Upper lobe of left lung (tissue), 6 donors: ENCODE data around the gene SLC23A3. TPM values are rescaled to one million over a fixed set of nuclear protein-coding genes. Genes with fewer than 3 reads are reported as not detected.

Experiments used
- ATAC-seq, 2 donors: fragments of 200-7000 bp; cut with Tn5 transposase; one replicate each; pipeline ENCODE4 v1.9.1; 2022; ENCODE audit warnings: mild to moderate bottlenecking in 2 of 2, moderate library complexity in 2 of 2; ENCODE audit not compliant: low FRiP score in 2 of 2
- DNase-seq, 2 donors: peaks; one replicate each; pipeline ENCODE4 v3.0.0-alpha.2; 2019 to 2020
- H3K27ac ChIP-seq, 4 donors: fragments of 200-600 bp; sonication (generic); one replicate each; pipeline ENCODE4 v1.5.1; 2016 to 2019
- H3K27me3 ChIP-seq, 4 donors: fragments of 200-600 bp; sonication (generic); one replicate each; pipeline ENCODE4 v1.5.1; 2017 to 2019
- H3K36me3 ChIP-seq, 4 donors: fragments of 200-600 bp; sonication (generic); one replicate each; pipeline ENCODE4 v1.5.1; 2016 to 2019
- H3K4me1 ChIP-seq, 4 donors: fragments of 200-600 bp; sonication (generic); one replicate each; pipeline ENCODE4 v1.5.1; 2018 to 2019
- H3K4me3 ChIP-seq, 4 donors: fragments of 200-600 bp; sonication (generic); one replicate each; pipeline ENCODE4 v1.5.1; 2017 to 2019; ENCODE audit warnings: mild to moderate bottlenecking in 2 of 4, moderate library complexity in 1 of 4
- H3K9me3 ChIP-seq, 4 donors: fragments of 200-600 bp; sonication (generic); one replicate each; pipeline ENCODE4 v1.5.1; 2018 to 2019
- EP300 ChIP-seq, 4 donors: sonication (generic); formaldehyde crosslinking; IDR thresholded peaks; one replicate each; pipeline ENCODE4 v1.5.1; 2017; ENCODE audit warnings: antibody characterized with exemption in 4 of 4, control low read depth in 2 of 4
- POLR2A ChIP-seq, 4 donors: fragments of 450-650 bp; IDR thresholded peaks; one replicate each; pipeline ENCODE4 v1.5.1; 2016 to 2017; ENCODE audit warnings: antibody characterized with exemption in 4 of 4, mild to moderate bottlenecking in 2 of 4
- POLR2AphosphoS5 ChIP-seq, 2 donors: sonication (generic); formaldehyde crosslinking; IDR thresholded peaks; one replicate each; pipeline ENCODE4 v1.5.1; 2017; ENCODE audit warnings: antibody characterized with exemption in 2 of 2
- WGBS, 2 donors: methylation state at CpG; one replicate each; pipeline ENCODE4 v1.1.5; 2017 to 2018; 5-methylcytosine and 5-hydroxymethylcytosine counted together
- total RNA-seq, 6 donors: library from RNA; depleted of rRNA in 4 of 6; stranded (reverse); fragments of >200 nt in 4 of 6; gene quantifications; one replicate each; pipeline versions ENCODE4 v1.1.0 to v1.2.1, GENCODE V29; 2016 to 2021
- TF ChIP-seq, protein P1 (sequence below), 6 experiments: fragments of 450-650 bp in 4 of 6; fragments of 200-600 bp in 2 of 6; sonication (generic) in 2 of 6; IDR thresholded peaks; one replicate each; pipeline ENCODE4 v1.5.1; 2016 to 2019; ENCODE audit warnings: antibody characterized with exemption in 6 of 6
- donor health status: DM: no; HTN: no; CAD: no; lungs with moderate emphysema.
- donor health status: DM: no; HTN: yes; CAD: no; lungs with severe emphysema.

SLC23A3 gene
- total RNA-seq, 6 donors from 2014 or later, result 0.33 to 6.3 (median 2.6) TPM

DNA sequence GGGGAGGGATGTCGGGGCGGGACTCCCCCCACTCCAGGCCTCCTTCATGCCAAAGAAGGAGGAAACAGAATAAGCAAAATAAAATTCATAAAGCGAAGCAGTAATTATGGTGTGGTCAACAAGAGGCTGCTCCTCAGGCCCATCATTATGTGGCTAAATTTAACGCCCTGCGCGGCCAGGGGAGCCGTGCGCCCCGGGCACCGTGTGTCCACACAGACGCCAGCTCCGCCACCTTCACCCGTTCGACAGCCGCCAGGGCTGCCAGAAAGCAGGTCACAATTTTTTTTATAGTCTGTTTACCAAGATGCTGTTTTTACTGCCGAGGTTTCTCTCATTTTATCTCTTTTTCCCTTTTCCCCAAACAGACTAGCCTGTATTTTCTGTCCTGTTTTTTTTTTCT is 40.2 kb downstream of the SLC23A3 start:
- Histone ChIP-seq H3K27ac (no peak overlapping the region), H3K4me1 (peaks cover 20 to 34% (median 29%) of the 10 kb centered on the region in 4 donors), H3K9me3 (no peaks in the 10 kb centered on the region), H3K36me3 (no peaks in the 10 kb centered on the region), H3K27me3 (no peaks in the 10 kb centered on the region), H3K4me3 (no peak overlapping the region)
- ATAC-seq (no peak), DNase-seq (peak in 1 of 2 donors; percentile 68)
- 95 to 98% methylated on average over 16 of the region's 16 CpGs for WGBS, 2 donors
- no peak for TF ChIP-seq POLR2A (IDR thresholded peaks at IDR 0.05)
- TF ChIP-seq, protein P1, sequence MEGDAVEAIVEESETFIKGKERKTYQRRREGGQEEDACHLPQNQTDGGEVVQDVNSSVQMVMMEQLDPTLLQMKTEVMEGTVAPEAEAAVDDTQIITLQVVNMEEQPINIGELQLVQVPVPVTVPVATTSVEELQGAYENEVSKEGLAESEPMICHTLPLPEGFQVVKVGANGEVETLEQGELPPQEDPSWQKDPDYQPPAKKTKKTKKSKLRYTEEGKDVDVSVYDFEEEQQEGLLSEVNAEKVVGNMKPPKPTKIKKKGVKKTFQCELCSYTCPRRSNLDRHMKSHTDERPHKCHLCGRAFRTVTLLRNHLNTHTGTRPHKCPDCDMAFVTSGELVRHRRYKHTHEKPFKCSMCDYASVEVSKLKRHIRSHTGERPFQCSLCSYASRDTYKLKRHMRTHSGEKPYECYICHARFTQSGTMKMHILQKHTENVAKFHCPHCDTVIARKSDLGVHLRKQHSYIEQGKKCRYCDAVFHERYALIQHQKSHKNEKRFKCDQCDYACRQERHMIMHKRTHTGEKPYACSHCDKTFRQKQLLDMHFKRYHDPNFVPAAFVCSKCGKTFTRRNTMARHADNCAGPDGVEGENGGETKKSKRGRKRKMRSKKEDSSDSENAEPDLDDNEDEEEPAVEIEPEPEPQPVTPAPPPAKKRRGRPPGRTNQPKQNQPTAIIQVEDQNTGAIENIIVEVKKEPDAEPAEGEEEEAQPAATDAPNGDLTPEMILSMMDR (IDR thresholded peaks at IDR 0.05), result no peak

DNA sequence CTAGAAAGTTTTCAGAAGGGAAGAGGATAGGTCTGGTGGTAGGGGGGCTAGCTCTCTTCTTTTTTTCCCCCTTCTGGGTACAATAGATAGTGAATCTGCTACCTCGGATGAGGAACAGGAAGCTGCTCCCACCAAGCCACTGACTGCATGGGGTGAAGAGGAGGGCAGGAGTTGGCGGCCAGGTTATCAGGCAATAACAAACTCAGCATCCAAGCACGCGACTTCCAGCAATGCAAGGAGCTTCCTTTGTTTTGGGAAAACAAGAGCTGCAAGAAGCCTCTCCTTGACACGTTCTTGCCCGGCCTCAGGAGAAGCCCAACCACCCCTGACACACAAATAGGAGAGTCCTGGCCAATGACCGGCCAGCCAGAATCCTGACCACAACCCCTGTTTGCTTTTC is 41.4 kb downstream of the SLC23A3 start:
- H3K4me1 ChIP-seq, result peaks cover 28 to 46% (median 41%) of the 10 kb centered on the region in 4 donors
- H3K4me3 ChIP-seq, result no peak overlapping the region
- no peak for ATAC-seq
- H3K9me3 ChIP-seq, result no peaks in the 10 kb centered on the region
- H3K27ac ChIP-seq, result peak overlapping the region in 1 of 4 donors; percentile 18
- WGBS, 2 donors, result 54 to 75% methylated on average over 7 of the region's 7 CpGs
- TF ChIP-seq POLR2A (IDR thresholded peaks at IDR 0.05), result no peak
- H3K27me3 ChIP-seq, result no peaks in the 10 kb centered on the region
- no peaks in the 10 kb centered on the region for H3K36me3 ChIP-seq
- DNase-seq, result no peak

DNA sequence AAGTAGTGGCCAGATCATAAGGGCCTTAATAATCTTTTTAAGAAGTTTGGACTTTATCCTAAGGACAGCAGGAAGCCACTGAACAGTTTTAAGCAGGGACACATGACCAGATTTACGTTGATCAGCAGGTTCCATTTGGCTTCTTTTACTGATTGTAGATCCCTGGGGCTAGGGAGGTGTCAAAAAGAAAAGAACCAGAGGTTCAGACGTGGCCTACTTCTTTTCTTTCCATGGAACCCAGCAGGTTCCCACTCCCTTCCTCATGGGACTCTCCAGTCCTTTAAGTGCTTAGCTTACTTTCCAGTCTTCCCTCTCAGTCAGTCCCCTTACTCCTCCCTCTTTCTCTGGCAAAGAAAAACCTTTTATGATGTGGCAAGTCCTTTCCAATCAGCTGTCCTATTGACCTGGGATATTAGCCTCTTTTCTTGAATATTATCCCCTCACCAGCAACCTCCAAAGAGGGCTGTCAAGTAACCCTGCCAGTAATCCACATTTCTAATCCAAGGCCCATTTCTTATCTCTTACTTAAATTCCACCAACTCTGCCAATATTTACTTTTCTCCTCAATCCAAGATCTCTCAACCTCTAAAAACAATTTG is 42.7 kb downstream of the SLC23A3 start:
- H3K9me3 ChIP-seq, result no peaks in the 10 kb centered on the region
- H3K4me3 ChIP-seq, result no peak overlapping the region
- H3K36me3 ChIP-seq, result no peaks in the 10 kb centered on the region
- DNase-seq (no peak), ATAC-seq (peak in 1 of 2 donors; percentile 14)
- TF ChIP-seq POLR2AphosphoS5 (IDR thresholded peaks at IDR 0.05) (no peak), EP300 (IDR thresholded peaks at IDR 0.05) (no peak), POLR2A (IDR thresholded peaks at IDR 0.05) (no peak)
- TF ChIP-seq, protein P1 (IDR thresholded peaks at IDR 0.05), result no peak
- WGBS, 2 donors, result 74 to 76% methylated on average over 2 of the region's 2 CpGs
- no peaks in the 10 kb centered on the region for H3K27me3 ChIP-seq
- peak overlapping the region in 3 of 4 donors; percentile 62 to 68 (median 62) for H3K27ac ChIP-seq
- H3K4me1 ChIP-seq, result peaks cover 28 to 54% (median 46%) of the 10 kb centered on the region in 4 donors

DNA sequence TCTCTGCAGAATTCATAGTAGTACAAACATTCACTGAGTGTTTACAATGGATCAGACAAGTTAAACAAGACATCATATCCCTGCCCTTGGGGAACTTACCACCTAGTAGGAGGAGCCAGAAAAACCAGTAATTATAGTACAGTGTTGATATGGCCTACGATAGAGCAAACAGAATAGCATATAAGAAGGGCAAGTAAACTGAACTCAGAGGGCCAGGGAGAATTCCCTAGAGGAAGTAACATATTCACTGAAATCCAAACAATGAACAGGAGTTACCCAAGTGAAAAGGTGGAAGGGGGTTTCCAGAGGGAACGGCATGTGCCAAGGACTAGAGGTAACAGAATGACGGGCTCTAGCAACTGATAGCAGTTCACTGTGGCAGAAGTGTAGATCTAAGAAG is 43.3 kb downstream of the SLC23A3 start:
- peaks cover 28 to 54% (median 49%) of the 10 kb centered on the region in 4 donors for H3K4me1 ChIP-seq
- H3K9me3 ChIP-seq, result no peaks in the 10 kb centered on the region
- 52% methylated on average over 3 of the region's 3 CpGs for WGBS, 2 donors
- no peak overlapping the region for H3K4me3 ChIP-seq
- H3K27me3 ChIP-seq, result no peaks in the 10 kb centered on the region
- ATAC-seq (no peak), DNase-seq (peak in 1 of 2 donors; percentile 54)
- H3K27ac ChIP-seq, result peak overlapping the region in 3 of 4 donors; percentile 62 to 68 (median 62)
- no peak for TF ChIP-seq POLR2A (IDR thresholded peaks at IDR 0.05)
- TF ChIP-seq POLR2AphosphoS5 (IDR thresholded peaks at IDR 0.05), result peak in 1 of 2 donors; percentile 30
- TF ChIP-seq, protein P1 (IDR thresholded peaks at IDR 0.05), result no peak
- TF ChIP-seq EP300 (IDR thresholded peaks at IDR 0.05), result peak in 2 of 4 donors; percentile 10 to 77
- no peaks in the 10 kb centered on the region for H3K36me3 ChIP-seq

DNA sequence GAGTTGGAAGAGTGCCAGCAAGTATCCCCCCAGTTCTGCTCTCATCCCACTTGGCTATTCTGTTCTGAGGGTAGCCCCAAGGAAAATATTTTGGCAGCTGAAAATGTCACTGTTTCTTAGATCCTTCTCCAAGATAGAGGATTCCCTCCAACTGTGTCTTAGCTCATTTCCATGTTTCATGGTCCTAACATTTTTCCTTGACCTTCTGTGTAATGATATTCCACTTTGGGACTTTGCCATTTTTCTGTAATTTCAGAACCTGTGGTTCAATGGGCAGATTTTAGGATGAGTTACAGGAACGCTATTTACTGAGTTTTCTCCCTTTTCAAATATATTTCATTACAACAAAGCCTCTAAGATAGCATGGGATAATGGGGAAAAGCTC is 44.0 kb downstream of the SLC23A3 start:
- Histone ChIP-seq H3K9me3 (no peaks in the 10 kb centered on the region), H3K4me3 (no peak overlapping the region), H3K27ac (peak overlapping the region in 3 of 4 donors; percentile 23 to 66 (median 47)), H3K36me3 (no peaks in the 10 kb centered on the region), H3K27me3 (no peaks in the 10 kb centered on the region), H3K4me1 (peaks cover 28 to 54% (median 47%) of the 10 kb centered on the region in 4 donors)
- no peak for TF ChIP-seq POLR2A (IDR thresholded peaks at IDR 0.05)
- TF ChIP-seq POLR2AphosphoS5 (IDR thresholded peaks at IDR 0.05), result no peak
- TF ChIP-seq EP300 (IDR thresholded peaks at IDR 0.05), result no peak
- TF ChIP-seq, protein P1 (IDR thresholded peaks at IDR 0.05), result no peak
- no peak for DNase-seq
- ATAC-seq, result no peak
- WGBS, 2 donors, result 82 to 100% methylated on average over 1 of the region's 1 CpG
